Hypothalamus (tissue), 51 donors: ENCODE results near the gene FANCC.
"Not testable (repeated sequence)": the region's sequence is repeated elsewhere in the genome, so short reads cannot be mapped to it uniquely, and the experiment has no call there.

Experiments used
- DNase-seq, 51 donors: peaks; one replicate each; lab custom pipeline; 2025; lab: John Stamatoyannopoulos, UW

FANCC gene

GRCh38 chr9:95332860-95333259, 15.4 kb upstream of the FANCC start:
- DNase-seq = no peak

GRCh38 chr9:95330720-95331404, 13.4 kb upstream of the FANCC start:
- DNase-seq = no peak

GRCh38 chr9:95329061-95329460, 11.6 kb upstream of the FANCC start:
- DNase-seq = not testable (repeated sequence)

- DNase-seq = no peak
Measured at GRCh38 chr9:95327239-95327865, 9.8 kb upstream of the FANCC start.

GRCh38 chr9:95325221-95325620, 7.7 kb upstream of the FANCC start:
- no peak for DNase-seq

- DNase-seq = no peak
Measured at GRCh38 chr9:95317893-95318211, 343 bp upstream of the FANCC start.

- DNase-seq = peak in 15 of 51 donors; percentile 17 to 63 (median 45)
Measured at GRCh38 chr9:95316794-95317118, 753 bp downstream of the FANCC start.

- no peak for DNase-seq
Measured at GRCh38 chr9:95316274-95316673, 1.2 kb downstream of the FANCC start.

GRCh38 chr9:95315108-95315746, 2.3 kb downstream of the FANCC start:
- DNase-seq = no peak

- DNase-seq = peak in 31 of 51 donors; percentile 3 to 66 (median 18)
Measured at GRCh38 chr9:95313010-95313498, 4.5 kb downstream of the FANCC start.

GRCh38 chr9:95311961-95312360, 5.5 kb downstream of the FANCC start:
- no peak for DNase-seq

- DNase-seq = no peak
Measured at GRCh38 chr9:95307538-95307937, 10.0 kb downstream of the FANCC start.

- no peak for DNase-seq
Measured at GRCh38 chr9:95306819-95307218, 10.7 kb downstream of the FANCC start.

GRCh38 chr9:95305770-95306492, 11.6 kb downstream of the FANCC start:
- DNase-seq = no peak

GRCh38 chr9:95302479-95302878, 15.0 kb downstream of the FANCC start:
- no peak for DNase-seq

- no peak for DNase-seq
Measured at GRCh38 chr9:95297760-95298159, 19.7 kb downstream of the FANCC start.

- no peak for DNase-seq
Measured at GRCh38 chr9:95297316-95297715, 20.2 kb downstream of the FANCC start.

GRCh38 chr9:95296761-95297160, 20.7 kb downstream of the FANCC start:
- no peak for DNase-seq

GRCh38 chr9:95293296-95293695, 24.2 kb downstream of the FANCC start:
- not testable (repeated sequence) for DNase-seq

- no peak for DNase-seq
Measured at GRCh38 chr9:95292226-95292625, 25.3 kb downstream of the FANCC start.

- DNase-seq = no peak
Measured at GRCh38 chr9:95286151-95286550, 31.4 kb downstream of the FANCC start.
